NCI-H2227 (cell line): Measurements from ENCODE around the gene DRC7.
A peak's percentile ranks its signal among the peaks of the same experiment; 100 is the strongest.
"Not testable (repeated sequence)": the region's sequence is repeated elsewhere in the genome, so short reads cannot be mapped to it uniquely, and the experiment has no call there.

Source experiments
- DNase-seq: peaks from one replicate; lab custom pipeline; 2025; ENCODE audit not compliant: unreplicated experiment; lab: John Stamatoyannopoulos, UW

DRC7 gene

DNA sequence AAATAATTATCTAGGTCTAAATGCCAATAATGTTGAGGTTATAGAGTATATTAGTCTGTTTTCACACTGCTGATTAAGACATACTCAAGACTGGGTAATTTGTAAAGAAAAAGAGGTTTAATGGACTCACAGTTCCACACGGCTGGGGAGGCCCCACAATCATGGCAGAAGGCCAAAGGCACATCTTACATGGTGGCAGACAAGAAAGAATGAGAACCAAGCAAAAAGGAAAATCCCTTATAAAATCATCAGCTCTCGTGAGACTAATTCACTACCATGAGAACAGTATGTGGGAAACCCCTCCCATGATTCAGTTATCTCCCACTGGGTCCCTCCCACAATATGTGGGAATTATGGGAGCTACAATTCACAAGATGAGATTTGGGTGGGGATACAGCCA is 38.1 kb downstream of the DRC7 start:
- no peak for DNase-seq

DNA sequence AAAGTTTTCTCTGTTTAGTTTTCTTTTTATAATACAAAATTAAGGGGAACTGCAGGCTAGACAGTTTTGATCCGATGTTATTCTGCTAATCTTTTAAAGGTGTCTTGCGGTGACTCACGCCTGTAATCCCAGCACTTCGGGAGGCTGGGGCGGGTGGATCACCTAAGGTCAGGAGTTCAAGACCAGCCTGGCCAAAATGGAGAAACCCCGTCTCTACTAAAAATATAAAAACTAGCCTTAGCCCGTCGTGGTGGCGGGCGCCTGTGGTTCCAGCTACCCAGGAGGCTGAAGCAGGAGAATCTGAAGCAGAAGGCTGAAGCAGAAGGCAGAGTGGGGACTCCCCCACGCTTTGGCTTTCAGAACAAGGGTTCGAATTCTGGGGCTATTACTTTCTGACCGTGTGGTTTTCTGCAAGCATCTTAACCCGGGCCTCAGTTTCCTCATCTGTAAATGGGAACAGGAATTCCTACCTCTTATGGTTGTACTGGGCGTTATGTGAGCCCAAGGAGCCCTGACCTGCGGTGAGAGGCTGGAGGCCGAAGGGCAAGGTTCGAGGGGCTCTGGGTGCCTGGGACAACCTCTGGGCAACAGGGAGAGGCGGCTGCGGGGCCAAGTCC is 39.8 kb downstream of the DRC7 start:
- no peak for DNase-seq

DNA sequence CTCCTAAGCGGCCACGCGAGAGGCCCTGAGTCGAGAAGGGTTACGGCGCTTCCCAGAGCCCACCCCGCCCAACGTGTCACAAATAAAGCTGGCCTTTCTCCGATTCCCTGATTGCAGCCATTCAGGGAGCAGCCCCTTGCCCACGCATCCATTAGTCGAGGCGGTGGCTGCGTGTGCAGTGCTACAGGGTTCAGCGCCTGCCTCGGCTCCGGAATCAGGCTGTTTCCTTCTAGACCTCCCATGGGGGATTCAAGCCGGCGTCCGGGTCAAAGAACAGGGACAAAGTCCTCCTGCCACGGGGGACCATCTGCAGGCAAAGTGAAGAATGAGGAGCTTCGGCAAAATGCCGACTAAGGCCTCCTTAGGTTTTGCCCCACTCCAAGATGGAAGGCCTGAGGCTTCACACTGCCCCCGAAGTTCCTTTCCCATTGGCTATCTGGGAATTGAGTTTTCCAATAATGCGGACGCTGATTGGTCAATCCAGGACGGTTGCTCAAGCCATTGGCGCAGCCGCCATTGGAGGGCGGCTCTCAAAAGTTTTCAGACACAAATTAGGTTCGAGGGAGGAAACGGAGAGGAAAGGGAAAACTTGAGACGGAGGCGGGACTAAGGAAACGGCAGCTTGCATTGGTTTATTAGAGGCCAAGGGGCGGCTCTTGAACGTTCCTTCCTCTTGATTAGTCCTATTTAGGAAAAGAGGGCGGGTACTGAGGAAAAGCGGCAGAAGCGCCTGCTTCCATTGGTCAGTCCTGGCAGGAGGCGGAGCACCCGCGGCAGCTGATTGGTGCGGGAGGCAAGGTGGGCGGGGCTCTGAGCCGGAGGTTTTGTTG is 40.5 kb downstream of the DRC7 start:
- DNase-seq, result peak; percentile 99

DNA sequence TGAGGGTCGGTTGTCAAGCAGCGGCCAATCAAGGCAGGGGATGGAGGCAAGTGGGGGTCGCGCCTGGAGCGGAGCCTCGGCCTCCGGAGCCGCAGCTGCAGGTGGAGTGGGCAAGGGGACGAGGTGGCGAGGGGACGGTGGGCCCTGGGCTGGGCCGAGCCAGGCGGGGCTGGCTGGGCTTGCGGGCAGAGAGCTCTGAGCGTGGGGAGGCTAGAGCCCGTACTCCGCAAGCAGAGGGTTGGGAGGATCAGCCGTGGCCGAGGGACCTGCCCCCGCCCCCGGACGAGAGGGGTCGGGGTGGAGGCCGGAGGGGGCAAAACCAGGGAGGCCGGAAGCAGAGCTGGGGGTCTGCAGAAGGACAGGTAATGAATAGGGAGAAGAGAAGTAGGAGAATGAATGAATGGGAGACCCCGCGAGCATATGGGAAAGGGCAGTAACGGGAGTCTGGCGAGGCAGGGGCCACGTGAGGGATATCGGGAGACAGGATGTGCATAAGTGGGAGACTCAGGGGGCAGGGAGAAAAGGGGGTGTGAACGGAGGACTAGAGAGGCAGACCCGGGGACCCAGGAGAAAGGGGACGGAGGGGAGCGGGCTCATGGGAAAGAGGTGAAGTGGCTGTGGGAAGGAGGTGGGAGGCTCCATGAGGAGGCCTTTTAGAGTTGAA is 41.3 kb downstream of the DRC7 start, which contains the start of gene KATNB1:
KATNB1 (plus strand) TSS at position 16 of the 664 bp plus-strand sequence. CDS start 1,474 bp downstream, outside the sequence.
- DNase-seq, result no peak

DNA sequence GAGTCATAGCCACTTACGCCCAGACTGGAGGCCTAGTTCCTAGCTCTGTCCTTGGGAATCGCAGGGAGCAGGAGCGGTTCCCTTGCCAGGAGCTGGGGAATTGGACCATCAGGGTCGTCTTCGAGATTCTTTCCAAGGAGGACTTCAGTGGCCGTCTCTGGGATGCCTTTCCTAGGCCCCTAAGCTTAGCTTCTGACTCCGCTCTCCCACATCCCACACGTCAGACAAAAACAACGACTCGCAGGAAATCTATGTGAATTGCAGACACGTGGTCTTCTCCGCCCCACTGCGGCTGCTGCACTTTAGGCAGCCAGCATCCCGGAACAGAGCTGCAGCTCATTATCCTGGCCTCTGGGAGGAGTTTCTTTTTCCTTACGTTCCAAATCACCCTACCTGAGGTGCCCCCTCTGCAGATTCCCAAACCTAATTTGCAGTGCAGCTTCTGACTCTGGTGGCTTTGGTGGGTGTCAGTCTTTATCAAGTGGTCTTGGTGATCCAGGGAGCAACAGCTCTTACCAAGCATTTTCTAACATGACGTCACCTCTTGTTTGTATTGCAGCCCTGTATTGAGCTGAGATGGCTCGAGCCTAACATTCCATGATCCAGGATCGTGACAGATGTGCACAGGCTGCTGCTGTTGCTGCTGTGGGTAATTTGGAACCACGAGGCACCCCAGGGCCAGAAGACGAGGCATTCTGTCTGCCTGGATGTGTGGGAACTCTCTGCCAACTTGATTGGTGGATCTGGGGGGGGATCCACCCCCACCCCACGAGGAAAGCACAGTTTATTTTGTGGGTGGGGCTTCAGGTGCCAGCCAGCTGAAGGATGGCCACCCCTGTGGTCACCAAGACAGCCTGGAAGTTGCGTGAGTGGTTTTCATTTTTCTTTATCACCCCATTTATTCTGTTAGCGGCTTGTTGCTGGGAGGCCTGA is 42.1 kb downstream of the DRC7 start:
- peak; percentile 56 for DNase-seq

DNA sequence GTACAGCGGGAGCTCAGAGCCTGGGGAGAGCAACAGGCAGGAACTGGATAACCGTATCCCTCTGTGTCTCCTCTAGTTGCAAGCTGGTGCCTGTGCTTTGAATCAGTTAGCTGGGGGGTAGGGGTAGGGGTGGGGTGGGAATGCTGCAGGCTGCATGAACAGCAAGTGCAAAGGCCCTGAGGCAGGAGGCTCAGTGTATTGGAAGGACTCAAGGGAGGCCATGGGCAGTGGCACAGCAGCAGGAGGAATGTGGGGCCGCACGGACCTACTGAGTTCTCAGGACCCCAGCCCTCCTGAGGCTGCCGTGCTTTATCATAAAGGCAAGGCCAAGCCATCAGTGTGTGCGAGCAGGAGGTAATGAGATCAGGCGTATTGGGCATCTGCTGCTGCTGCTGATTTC is 44.2 kb downstream of the DRC7 start:
- DNase-seq, result no peak

GRCh38 chr16:57739756-57740422 is 45.3 kb downstream of the DRC7 start:
- no peak for DNase-seq

DNA sequence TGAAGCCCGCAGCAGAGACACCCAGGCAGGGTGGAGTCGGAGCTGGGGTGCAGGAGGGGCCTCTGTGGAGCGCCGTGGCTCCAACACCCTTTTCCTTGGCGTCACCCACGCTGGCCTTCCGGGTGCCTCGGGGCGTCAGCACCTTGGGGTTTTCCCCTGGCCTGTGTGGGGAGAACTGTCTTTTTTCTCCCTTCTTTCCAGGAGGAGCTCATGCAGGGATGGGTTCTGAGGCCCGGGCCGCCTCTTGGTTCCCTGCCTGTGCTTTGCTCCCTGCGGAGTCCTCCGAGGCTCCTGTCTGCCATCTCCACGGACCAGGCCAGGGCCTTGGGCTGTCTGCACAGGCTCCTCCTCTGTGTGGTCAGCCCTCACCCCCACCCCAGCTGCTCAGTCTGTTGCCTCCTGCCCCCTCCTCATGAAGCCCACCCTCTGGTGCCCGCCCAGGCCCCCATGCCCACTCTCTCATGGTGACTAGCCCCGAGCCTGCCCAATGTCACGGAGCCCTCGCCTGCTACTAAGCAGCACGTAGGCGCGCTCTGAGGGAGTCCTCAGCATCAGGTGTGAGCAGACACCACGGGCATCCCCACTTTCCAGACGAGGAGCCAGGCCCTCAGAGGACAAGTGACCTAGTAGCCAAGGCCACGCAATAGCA is 45.9 kb downstream of the DRC7 start:
- DNase-seq, result no peak

DNA sequence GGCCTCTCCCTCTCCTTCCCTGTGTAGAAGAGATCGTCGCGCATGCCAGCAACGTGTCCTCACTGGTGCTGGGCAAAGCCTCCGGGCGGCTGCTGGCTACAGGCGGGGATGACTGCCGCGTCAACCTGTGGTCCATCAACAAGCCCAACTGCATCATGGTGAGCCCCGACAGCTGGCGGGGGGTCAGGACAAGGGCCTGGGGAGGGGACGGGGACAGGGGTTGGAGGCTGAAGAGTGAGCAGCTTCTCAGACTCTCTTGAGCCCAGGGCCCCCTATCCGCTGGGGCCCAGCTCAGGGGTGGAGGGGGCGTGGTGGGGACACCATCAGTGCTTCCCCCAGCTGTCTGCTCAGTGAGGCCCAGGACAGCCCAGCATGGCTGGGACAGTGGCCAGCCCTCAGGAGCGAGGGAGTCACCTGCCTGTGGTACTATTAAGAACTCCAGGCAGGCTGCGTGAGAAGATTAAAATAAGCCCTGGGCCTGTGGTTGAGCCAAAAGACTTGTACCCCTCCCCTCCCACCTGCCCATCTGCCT is 47.1 kb downstream of the DRC7 start:
- DNase-seq, result no peak

- DNase-seq, result peak; percentile 49
Observed at GRCh38 chr16:57742543-57742942, 47.9 kb downstream of the DRC7 start.

DNA sequence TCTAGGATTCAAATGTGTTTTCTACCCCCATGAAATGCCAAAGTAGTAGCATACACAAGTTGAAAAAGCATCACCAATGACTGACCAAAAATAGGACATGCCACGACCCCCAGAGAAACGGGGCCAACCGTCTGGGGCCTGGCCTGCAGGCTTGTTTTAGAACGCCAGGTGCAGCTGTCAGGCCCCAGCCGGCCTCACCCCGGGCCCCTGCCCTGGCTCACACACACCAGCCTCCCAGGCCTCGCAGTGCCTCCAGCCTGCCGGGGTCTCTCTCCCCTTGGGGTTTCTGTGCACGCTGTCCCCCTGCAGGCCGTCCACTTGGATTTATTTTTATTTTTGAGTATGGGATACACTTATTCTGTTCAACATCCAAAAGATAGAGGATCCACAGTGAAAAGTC is 48.9 kb downstream of the DRC7 start:
- no peak for DNase-seq

- no peak for DNase-seq
Observed at GRCh38 chr16:57743886-57744641, 49.5 kb downstream of the DRC7 start.

- DNase-seq, result no peak
Observed at GRCh38 chr16:57744642-57744903, 50.0 kb downstream of the DRC7 start.

GRCh38 chr16:57745768-57746167 is 51.2 kb downstream of the DRC7 start:
- DNase-seq, result no peak

GRCh38 chr16:57746316-57746715 is 51.7 kb downstream of the DRC7 start:
- not testable (repeated sequence) for DNase-seq

DNA sequence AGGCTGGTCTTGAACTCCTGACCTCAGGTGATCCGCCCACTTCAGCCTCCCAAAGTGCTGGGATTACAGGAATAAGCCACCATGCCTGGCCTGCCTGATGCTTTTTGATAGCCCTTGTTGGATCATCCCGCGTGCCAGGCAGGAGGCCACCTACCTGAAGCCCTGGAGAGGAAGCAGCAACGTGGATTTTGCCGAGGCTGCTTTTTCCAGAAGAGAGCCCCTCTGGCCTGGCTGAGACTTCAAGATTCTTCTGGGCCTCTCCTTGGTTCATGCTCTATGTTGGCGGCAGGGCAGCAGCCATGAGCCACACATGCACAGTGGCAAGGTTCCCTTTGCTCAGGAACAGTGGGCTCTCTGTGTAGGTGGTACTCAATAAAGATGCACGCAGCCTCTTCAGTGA is 52.5 kb downstream of the DRC7 start:
- no peak for DNase-seq

DNA sequence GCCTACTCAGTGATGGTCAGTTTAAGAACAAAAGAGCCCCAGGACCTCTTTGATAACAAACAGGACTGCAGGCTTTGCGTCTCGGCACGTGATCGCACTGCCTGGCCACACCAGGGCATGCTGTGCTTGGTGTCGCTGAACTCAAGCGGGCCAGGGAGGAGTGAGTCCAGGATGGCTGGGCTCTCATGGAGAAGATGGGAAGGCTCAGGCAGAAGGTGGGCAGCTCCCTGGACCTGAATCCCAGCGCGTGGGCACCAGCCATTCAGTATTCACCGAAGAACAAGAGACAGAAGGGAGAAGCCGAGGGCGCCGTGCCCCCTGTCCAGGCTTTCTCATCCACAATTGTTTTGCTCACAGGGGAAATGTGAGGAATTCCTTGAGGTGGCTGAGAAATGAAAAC is 52.9 kb downstream of the DRC7 start:
- no peak for DNase-seq

GRCh38 chr16:57747996-57748395 is 53.4 kb downstream of the DRC7 start:
- DNase-seq, result no peak

DNA sequence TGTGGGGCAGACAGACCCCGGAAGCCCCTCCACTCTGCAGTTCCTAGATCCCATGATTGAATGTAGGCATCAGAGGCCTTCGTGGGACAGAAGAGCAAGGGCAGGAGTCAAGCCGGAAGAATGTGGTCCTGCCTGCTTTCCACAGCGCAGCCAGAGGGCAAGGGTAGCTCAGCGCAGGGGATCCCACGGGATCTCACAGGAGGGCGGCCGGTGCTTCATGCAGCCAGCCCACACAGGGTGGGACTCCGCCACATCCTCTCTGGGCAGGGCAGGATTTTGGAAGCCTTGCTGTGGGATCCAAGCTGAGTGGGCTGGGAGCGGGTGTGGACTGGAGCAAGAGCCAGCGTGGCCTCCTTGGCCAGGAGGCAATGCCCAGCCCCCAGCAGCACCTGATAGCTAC is 54.0 kb downstream of the DRC7 start:
- no peak for DNase-seq
